ENCODE measurements around the gene PSMG3. TPM values are rescaled to one million over a fixed set of nuclear protein-coding genes. Genes with fewer than 3 reads are reported as not detected.

Gene PSMG3
- total and polyA plus RNA-seq, 2 experiments from 2014 or later = 28.3 to 84.8 TPM

- TF ChIP-seq JUNB (IDR thresholded peaks at IDR 0.05; ENCODE audit: unreplicated experiment) = no peak
- no peak for TF ChIP-seq STAT1 (IDR thresholded peaks at IDR 0.05; ENCODE audit: unreplicated experiment)
- no peak for TF ChIP-seq ZNF114 (CRISPR knock-in tag; IDR thresholded peaks at IDR 0.05)
- TF ChIP-seq CREB1 (CRISPR knock-in tag; IDR thresholded peaks at IDR 0.05; ENCODE audit: low read depth) = no peak
- no peak for TF ChIP-seq NANOG (IDR thresholded peaks at IDR 0.05; ENCODE audit: borderline replicate concordance)
- no peak for TF ChIP-seq CTCF (conservative IDR thresholded peaks at IDR 0.05; ENCODE audit: low read depth in 2 of 2)
- TF ChIP-seq EZH2 (IDR thresholded peaks at IDR 0.05; ENCODE audit: low read depth, unreplicated experiment) = no peak
- TF ChIP-seq ZNF331 (CRISPR knock-in tag; IDR thresholded peaks at IDR 0.05; ENCODE audit: low read depth) = no peak
- TF ChIP-seq, protein P1, sequence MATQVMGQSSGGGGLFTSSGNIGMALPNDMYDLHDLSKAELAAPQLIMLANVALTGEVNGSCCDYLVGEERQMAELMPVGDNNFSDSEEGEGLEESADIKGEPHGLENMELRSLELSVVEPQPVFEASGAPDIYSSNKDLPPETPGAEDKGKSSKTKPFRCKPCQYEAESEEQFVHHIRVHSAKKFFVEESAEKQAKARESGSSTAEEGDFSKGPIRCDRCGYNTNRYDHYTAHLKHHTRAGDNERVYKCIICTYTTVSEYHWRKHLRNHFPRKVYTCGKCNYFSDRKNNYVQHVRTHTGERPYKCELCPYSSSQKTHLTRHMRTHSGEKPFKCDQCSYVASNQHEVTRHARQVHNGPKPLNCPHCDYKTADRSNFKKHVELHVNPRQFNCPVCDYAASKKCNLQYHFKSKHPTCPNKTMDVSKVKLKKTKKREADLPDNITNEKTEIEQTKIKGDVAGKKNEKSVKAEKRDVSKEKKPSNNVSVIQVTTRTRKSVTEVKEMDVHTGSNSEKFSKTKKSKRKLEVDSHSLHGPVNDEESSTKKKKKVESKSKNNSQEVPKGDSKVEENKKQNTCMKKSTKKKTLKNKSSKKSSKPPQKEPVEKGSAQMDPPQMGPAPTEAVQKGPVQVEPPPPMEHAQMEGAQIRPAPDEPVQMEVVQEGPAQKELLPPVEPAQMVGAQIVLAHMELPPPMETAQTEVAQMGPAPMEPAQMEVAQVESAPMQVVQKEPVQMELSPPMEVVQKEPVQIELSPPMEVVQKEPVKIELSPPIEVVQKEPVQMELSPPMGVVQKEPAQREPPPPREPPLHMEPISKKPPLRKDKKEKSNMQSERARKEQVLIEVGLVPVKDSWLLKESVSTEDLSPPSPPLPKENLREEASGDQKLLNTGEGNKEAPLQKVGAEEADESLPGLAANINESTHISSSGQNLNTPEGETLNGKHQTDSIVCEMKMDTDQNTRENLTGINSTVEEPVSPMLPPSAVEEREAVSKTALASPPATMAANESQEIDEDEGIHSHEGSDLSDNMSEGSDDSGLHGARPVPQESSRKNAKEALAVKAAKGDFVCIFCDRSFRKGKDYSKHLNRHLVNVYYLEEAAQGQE (IDR thresholded peaks at IDR 0.05; ENCODE audit: unreplicated experiment) = no peak
- no peak for TF ChIP-seq POLR2AphosphoS5 (IDR thresholded peaks at IDR 0.05; ENCODE audit: low read depth)
These were observed 10.8 kb downstream of the PSMG3 start (continued) for GRCh38 chr7:1558841-1559625.

DNA sequence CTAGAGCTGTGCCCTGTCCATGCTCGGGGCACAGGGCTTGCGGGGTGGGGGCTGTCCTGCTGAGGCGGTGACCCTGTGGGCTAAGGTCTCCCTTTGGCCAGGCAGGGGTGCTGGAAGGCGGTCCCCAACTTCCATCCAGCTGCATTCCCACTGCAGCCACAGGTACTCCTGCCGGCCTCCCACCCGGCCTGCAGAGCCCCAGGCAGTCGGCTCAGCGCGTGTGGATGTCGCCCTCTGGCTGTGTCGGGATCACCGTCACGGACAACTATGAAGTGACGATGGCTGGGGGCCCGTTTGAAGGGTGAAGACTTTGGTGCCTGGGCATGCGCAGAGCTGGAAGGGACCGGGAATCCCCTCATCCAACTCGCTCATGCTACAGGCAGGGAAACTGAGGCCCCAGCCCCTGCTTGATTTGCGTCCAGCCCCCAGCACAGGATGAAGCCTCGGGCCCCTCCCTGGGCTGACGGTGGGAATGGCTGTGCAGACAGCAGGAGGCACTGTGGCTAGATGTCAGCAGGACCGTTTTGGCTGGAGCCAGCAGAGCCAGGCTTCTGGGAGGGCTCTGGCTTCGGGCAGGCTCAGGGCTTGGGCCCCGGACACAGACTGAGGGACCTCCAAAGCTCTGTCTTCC is 11.5 kb downstream of the PSMG3 start:
- Histone ChIP-seq H3K4me1 (ENCODE audit: insufficient read depth) (peaks cover 9% of the 10 kb centered on the region; the same call in 1 of the 2 replicates), H3K36me3 (ENCODE audit: insufficient read depth) (no peaks in the 10 kb centered on the region), H3K4me2 (no peak overlapping the region), H3K4me3 (no peak overlapping the region), H2AFZ (no peak overlapping the region), H3F3A (replicated peaks; ENCODE audit: low read depth) (no peaks in the 10 kb centered on the region), H3K9me2 (ENCODE audit: insufficient read depth) (no peaks in the 10 kb centered on the region), H3K27ac (ENCODE audit: low read depth) (no peak overlapping the region), H4K20me1 (replicated peaks; ENCODE audit: insufficient read depth) (no peaks in the 10 kb centered on the region), H3K79me2 (replicated peaks; ENCODE audit: insufficient read depth) (no peaks in the 10 kb centered on the region), H3K27me3 (ENCODE audit: insufficient read depth) (no peaks in the 10 kb centered on the region)
- peaks cover 11% of the 10 kb centered on the region for H3K4me1 Mint-ChIP-seq
- TF ChIP-seq CTCF (conservative IDR thresholded peaks at IDR 0.05; ENCODE audit: low read depth in 2 of 2) (peak; percentile 29 to 78; a peak in 3 of 4 replicates), EZH2phosphoT487 (IDR thresholded peaks at IDR 0.05; ENCODE audit: unreplicated experiment) (no peak)
- no peaks in the 10 kb centered on the region for H3K36me3 Mint-ChIP-seq (ENCODE audit: low read depth)
- no peak overlapping the region for H3K27ac Mint-ChIP-seq
- peaks cover 6% of the 10 kb centered on the region for H3K27me3 Mint-ChIP-seq (ENCODE audit: insufficient read depth, low read depth, poor library complexity)
- DNase-seq (ENCODE audit: low spot score) (peak; percentile 70), ATAC-seq (peak; percentile 28)
- H3K4me3 Mint-ChIP-seq = no peak overlapping the region
- H3K9me3 Mint-ChIP-seq = no peaks in the 10 kb centered on the region
